Measurements from ENCODE around the gene MLF2. TPM values are rescaled to one million over a fixed set of nuclear protein-coding genes. Genes with fewer than 3 reads are reported as not detected.

Gene MLF2
- total RNA-seq, 1 experiment from 2014 or later, result 244 TPM

DNA sequence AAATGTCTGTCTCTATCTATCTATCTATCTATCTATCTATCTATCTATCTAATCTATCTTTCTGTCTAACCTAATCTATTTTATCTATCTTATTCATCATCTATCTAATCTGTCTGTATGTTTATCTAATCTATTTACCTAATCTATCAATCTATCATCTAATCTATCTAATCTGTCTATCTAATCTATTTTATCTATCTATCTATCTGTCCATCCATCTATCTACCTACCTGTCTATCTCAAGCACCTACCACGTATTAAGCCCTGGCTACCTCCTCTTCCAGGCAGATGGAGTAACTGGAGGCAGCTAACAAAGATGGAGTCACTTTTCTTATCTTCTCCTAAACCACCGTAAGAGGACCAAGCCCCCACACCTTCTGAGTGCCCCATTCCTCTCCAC is 42.1 kb upstream of the MLF2 start:
- H2BK5ac ChIP-seq (ENCODE audit: insufficient read length, low read length), result no peak overlapping the region
- H3T11ph ChIP-seq (ENCODE audit: low read length), result no peak overlapping the region
- peaks cover 50% of the 10 kb centered on the region for H3K27me3 Mint-ChIP-seq (ENCODE audit: low read depth)
- H3K9me3 ChIP-seq (ENCODE audit: control insufficient read depth, low read depth, low read length), result no peaks in the 10 kb centered on the region
- H3K27me3 ChIP-seq (ENCODE audit: insufficient read depth, low read length), result no peaks in the 10 kb centered on the region; the same call in 1 of the 2 replicates
- WGBS (ENCODE audit: extremely low coverage, insufficient read length, low lambda C conversion rate), result no CpG with 5 or more reads among the region's 2 CpGs
- no peak overlapping the region for H3K27ac Mint-ChIP-seq
- H3K4me2 ChIP-seq (ENCODE audit: insufficient read depth, insufficient read length, low read length), result no peak overlapping the region
- no peak overlapping the region for H3K23ac ChIP-seq (ENCODE audit: insufficient read length, low read depth, low read length)
- no peak overlapping the region for H2BK20ac ChIP-seq (ENCODE audit: low read depth, low read length, poor library complexity, severe bottlenecking)
- no peaks in the 10 kb centered on the region for H3K79me1 ChIP-seq (ENCODE audit: insufficient read depth, low read depth, low read length, poor library complexity, severe bottlenecking)
- H3K4me1 ChIP-seq (ENCODE audit: insufficient read depth, low read length), result no peaks in the 10 kb centered on the region
- peaks cover 9 to 18% of the 10 kb centered on the region in 2 experiments for H3K4me1 Mint-ChIP-seq
- H3K56ac ChIP-seq (ENCODE audit: insufficient read length, low read depth, low read length), result no peak overlapping the region
- H3K23me2 ChIP-seq (ENCODE audit: insufficient read length, low read depth, low read length, poor library complexity, severe bottlenecking), result no peaks in the 10 kb centered on the region
- no peak overlapping the region for H2BK12ac ChIP-seq (ENCODE audit: insufficient read length, low read depth, low read length)
- no peak overlapping the region for H2AFZ ChIP-seq (ENCODE audit: low read length)
- no peak overlapping the region for H3K27ac ChIP-seq (ENCODE audit: insufficient read length, low read depth, low read length)
- H4K5ac ChIP-seq (ENCODE audit: insufficient read length, low read depth, low read length), result no peak overlapping the region
- H4K91ac ChIP-seq (ENCODE audit: insufficient read length, low read depth, low read length), result no peak overlapping the region
- H3K36me3 Mint-ChIP-seq (ENCODE audit: insufficient read depth in 1 of 3, low read depth in 3 of 3), result no peaks in the 10 kb centered on the region; a peak in 1 of 7 replicates
- no peak overlapping the region for H3K4me3 Mint-ChIP-seq
- H3K79me2 ChIP-seq (ENCODE audit: insufficient read depth, low read length), result no peaks in the 10 kb centered on the region
- no peak overlapping the region for H2BK15ac ChIP-seq (ENCODE audit: low read depth, low read length)
- no peak overlapping the region for H3K14ac ChIP-seq (ENCODE audit: insufficient read depth, low read length)
- no peak overlapping the region for H3K18ac ChIP-seq (ENCODE audit: insufficient read length, low read depth, low read length)
- TF ChIP-seq, protein P1, sequence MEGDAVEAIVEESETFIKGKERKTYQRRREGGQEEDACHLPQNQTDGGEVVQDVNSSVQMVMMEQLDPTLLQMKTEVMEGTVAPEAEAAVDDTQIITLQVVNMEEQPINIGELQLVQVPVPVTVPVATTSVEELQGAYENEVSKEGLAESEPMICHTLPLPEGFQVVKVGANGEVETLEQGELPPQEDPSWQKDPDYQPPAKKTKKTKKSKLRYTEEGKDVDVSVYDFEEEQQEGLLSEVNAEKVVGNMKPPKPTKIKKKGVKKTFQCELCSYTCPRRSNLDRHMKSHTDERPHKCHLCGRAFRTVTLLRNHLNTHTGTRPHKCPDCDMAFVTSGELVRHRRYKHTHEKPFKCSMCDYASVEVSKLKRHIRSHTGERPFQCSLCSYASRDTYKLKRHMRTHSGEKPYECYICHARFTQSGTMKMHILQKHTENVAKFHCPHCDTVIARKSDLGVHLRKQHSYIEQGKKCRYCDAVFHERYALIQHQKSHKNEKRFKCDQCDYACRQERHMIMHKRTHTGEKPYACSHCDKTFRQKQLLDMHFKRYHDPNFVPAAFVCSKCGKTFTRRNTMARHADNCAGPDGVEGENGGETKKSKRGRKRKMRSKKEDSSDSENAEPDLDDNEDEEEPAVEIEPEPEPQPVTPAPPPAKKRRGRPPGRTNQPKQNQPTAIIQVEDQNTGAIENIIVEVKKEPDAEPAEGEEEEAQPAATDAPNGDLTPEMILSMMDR (conservative IDR thresholded peaks at IDR 0.05), result no peak
- DNase-seq, result no peak
- no peak overlapping the region for H2BK120ac ChIP-seq (ENCODE audit: low read depth, low read length, poor library complexity, severe bottlenecking)
- H3K4ac ChIP-seq (ENCODE audit: low read depth, low read length), result no peak overlapping the region
- H4K8ac ChIP-seq (replicated peaks; ENCODE audit: insufficient read length, low read depth, low read length), result no peak overlapping the region
- no peak overlapping the region for H3K9ac ChIP-seq (ENCODE audit: extremely low read depth, insufficient read length, low read length)
- no peaks in the 10 kb centered on the region for H4K20me1 ChIP-seq (ENCODE audit: control insufficient read depth, insufficient read depth, insufficient read length)
- H2AK5ac ChIP-seq (ENCODE audit: insufficient read length, low read length), result no peak overlapping the region
- no peaks in the 10 kb centered on the region for H3K9me3 Mint-ChIP-seq

All from H9 (cell line).